ENCODE measurements around the gene CCSAP.

DNA sequence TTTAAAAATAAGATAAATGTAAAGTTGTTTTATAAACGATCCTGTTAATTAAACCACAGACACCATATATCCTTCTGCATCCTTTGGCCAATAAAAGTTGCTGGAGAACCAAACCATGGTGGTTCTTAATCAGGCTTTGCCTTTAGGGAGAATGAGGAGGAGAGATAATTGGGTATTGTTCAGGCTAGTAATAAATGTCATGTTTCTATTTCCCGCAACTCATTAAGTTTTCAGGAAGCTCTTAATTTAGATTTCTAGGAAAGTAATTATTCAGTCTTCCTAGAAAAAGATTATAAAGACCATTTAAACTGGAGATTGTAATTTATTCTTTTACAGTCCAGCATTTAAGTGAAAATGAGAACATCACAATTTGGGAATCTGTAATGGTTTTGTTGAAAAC is 37.5 kb downstream of the CCSAP start:
- TF ChIP-seq POLR2A (IDR thresholded peaks at IDR 0.05; ENCODE audit: low read depth, low read length) (no peak), POLR2AphosphoS5 (IDR thresholded peaks at IDR 0.05; ENCODE audit: low read depth, low read length) (no peak), TAF1 (IDR thresholded peaks at IDR 0.05; ENCODE audit: borderline replicate concordance, low read depth, low read length) (no peak)
